Sigmoid colon (tissue), 7 donors: ENCODE measurements around the gene MFAP1. TPM values are rescaled to one million over a fixed set of nuclear protein-coding genes. Genes with fewer than 3 reads are reported as not detected.

Experiments used
- DNase-seq: peaks from one replicate; pipeline ENCODE4 v3.0.0-alpha.2; 2019
- H3K27ac ChIP-seq, 4 donors: fragments of 200-600 bp; sonication (generic); one replicate each; pipeline ENCODE4 v1.5.1; 2016 to 2019; ENCODE audit warnings: mild to moderate bottlenecking in 1 of 4
- H3K27me3 ChIP-seq, 3 donors: fragments of 200-600 bp; sonication (generic); one replicate each; pipeline ENCODE4 v1.5.1; 2019; ENCODE audit warnings: mild to moderate bottlenecking in 1 of 3
- H3K36me3 ChIP-seq, 4 donors: fragments of 200-600 bp; sonication (generic); one replicate each; pipeline ENCODE4 v1.5.1; 2016 to 2019
- H3K4me1 ChIP-seq, 4 donors: fragments of 200-600 bp; sonication (generic); one replicate each; pipeline ENCODE4 v1.5.1; 2017 to 2019
- H3K4me3 ChIP-seq, 4 donors: fragments of 200-600 bp; sonication (generic); one replicate each; pipeline ENCODE4 v1.5.1; 2017 to 2019; ENCODE audit warnings: mild to moderate bottlenecking in 2 of 4, moderate library complexity in 1 of 4
- H3K9me3 ChIP-seq, 4 donors: fragments of 200-600 bp in 3 of 4; sonication (generic) in 3 of 4; one replicate each; pipeline versions ENCODE4 v1.5.1 to v1.6.1; 2013 to 2019
- EP300 ChIP-seq, 4 donors: sonication (generic); formaldehyde crosslinking; IDR thresholded peaks; one replicate each; pipeline ENCODE4 v1.6.1; 2017; ENCODE audit warnings: antibody characterized with exemption in 4 of 4
- POLR2A ChIP-seq, 2 donors: fragments of 450-650 bp; IDR thresholded peaks; one replicate each; pipeline ENCODE4 v1.6.1; 2016; ENCODE audit warnings: antibody characterized with exemption in 2 of 2, mild to moderate bottlenecking in 2 of 2, moderate library complexity in 2 of 2
- POLR2AphosphoS5 ChIP-seq, 4 donors: sonication (generic); formaldehyde crosslinking; IDR thresholded peaks; one replicate each; pipeline ENCODE4 v1.6.1; 2017; ENCODE audit warnings: antibody characterized with exemption in 4 of 4
- WGBS, 2 donors: extraction: QIAGEN DNeasy Blood & Tissue Kit; methylation state at CpG; one replicate each; pipeline ENCODE4 v1.1.7; 2013; 5-methylcytosine and 5-hydroxymethylcytosine counted together
- intact Hi-C: fragments of 100-400 bp; cut with DNase I; formaldehyde crosslinking; loops from one replicate; pipeline ENCODE4 v1.15.1; 2023
- polyA plus RNA-seq, 3 donors: library from polyadenylated mRNA; stranded (reverse); fragments of 200-250 nt; gene quantifications; one replicate each; pipeline ENCODE4 v1.2.3, GENCODE V29; 2013
- total RNA-seq, 4 donors: library from RNA; depleted of rRNA; stranded (reverse); fragments of >200 nt; gene quantifications; one replicate each; pipeline ENCODE4 v1.1.0, GENCODE V29; 2016
- TF ChIP-seq, protein P1 (sequence below), 4 experiments: fragments of 450-650 bp in 3 of 4; fragments of 200-600 bp in 1 of 4; IDR thresholded peaks; one replicate each; pipeline ENCODE4 v1.5.1; 2016 to 2019; ENCODE audit warnings: antibody characterized with exemption in 4 of 4, mild to moderate bottlenecking in 3 of 4, moderate library complexity in 2 of 4
- donor health status: healthy with polysubstance abuse.
- donor health status: Bipolar disorder and iron deficiency.
- donor health status: healthy.

MFAP1 gene, protein sequence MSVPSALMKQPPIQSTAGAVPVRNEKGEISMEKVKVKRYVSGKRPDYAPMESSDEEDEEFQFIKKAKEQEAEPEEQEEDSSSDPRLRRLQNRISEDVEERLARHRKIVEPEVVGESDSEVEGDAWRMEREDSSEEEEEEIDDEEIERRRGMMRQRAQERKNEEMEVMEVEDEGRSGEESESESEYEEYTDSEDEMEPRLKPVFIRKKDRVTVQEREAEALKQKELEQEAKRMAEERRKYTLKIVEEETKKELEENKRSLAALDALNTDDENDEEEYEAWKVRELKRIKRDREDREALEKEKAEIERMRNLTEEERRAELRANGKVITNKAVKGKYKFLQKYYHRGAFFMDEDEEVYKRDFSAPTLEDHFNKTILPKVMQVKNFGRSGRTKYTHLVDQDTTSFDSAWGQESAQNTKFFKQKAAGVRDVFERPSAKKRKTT
- 10 to 100 TPM; 12.7 to 20.0 (median 15.2) TPM for total RNA-seq
- 10 to 100 TPM; 21.0 to 27.0 (median 22.9) TPM for polyA plus RNA-seq

DNA sequence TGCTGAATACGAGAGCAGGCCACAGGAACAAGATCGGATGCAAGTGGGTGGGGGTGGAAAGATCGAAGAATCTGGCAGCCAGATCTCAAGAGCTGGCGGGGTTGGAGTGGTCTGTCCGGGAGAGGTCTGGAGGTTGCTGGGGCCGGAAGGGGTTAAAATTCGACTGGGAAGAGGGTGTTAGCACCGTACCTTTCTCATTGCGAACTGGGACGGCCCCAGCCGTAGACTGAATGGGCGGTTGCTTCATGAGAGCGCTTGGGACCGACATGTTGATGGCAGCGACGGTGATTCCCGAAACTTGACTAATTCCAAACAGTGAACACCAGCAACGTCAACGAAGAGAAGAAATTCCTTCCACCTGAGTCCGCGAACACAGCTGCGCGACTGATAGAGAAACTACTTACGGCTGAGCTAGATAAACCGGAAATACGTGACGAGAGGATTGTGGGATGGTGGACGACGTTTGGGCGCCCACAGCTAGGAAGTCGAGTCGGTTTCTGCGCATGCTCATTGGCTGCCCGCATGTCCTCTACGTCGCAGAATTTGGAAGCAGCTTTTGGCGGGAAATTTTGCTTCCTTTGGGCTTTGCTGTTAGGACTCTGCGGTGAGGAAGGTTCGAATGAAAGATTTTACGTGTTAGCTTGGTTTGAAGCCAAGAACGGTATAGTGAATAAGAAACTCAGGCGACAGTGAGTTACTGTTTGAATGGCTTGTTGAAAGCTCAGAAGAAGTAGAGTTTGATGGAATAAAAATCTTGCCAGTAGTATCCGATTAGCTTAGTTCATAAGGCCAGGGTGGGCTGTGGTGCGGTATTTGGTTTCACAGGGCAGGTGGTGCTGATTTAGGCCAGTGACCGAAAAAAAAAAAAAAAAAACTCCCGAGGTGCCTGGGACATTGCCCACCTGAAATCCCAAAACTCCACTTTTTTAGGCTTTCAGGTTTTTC lies at the start of gene MFAP1:
Gene MFAP1, minus strand, starts transcription at position 389 of the 945 bp plus-strand sequence. Its CDS starts 121 bp downstream, at position 268.
- H3K9me3 ChIP-seq: no peaks in the 10 kb centered on the region
- peaks cover 0 to 52% (median 41%) of the 10 kb centered on the region in 4 donors for H3K4me1 ChIP-seq
- H3K27ac ChIP-seq: peak within 1 kb of the TSS; percentile 85 to 93 (median 90)
- intact Hi-C loops: loop anchor here (2.0 kb wide), 1 partner anchor 32 kb away; the partner anchor contains the start of gene SERF2
- H3K36me3 ChIP-seq: no peaks in the 10 kb centered on the region
- H3K27me3 ChIP-seq: no peaks in the 10 kb centered on the region
- H3K4me3 ChIP-seq: peak within 1 kb of the TSS; percentile 57 to 83 (median 70)
- peak; percentile 98 for DNase-seq
- WGBS, 2 donors: 9% methylated on average over 46 of the region's 46 CpGs
- TF ChIP-seq POLR2A (IDR thresholded peaks at IDR 0.05): peak; percentile 85 to 87
- TF ChIP-seq POLR2AphosphoS5 (IDR thresholded peaks at IDR 0.05): peak; percentile 92 to 96 (median 95)
- TF ChIP-seq EP300 (IDR thresholded peaks at IDR 0.05): peak in 1 of 4 donors; percentile 55
- TF ChIP-seq, protein P1, sequence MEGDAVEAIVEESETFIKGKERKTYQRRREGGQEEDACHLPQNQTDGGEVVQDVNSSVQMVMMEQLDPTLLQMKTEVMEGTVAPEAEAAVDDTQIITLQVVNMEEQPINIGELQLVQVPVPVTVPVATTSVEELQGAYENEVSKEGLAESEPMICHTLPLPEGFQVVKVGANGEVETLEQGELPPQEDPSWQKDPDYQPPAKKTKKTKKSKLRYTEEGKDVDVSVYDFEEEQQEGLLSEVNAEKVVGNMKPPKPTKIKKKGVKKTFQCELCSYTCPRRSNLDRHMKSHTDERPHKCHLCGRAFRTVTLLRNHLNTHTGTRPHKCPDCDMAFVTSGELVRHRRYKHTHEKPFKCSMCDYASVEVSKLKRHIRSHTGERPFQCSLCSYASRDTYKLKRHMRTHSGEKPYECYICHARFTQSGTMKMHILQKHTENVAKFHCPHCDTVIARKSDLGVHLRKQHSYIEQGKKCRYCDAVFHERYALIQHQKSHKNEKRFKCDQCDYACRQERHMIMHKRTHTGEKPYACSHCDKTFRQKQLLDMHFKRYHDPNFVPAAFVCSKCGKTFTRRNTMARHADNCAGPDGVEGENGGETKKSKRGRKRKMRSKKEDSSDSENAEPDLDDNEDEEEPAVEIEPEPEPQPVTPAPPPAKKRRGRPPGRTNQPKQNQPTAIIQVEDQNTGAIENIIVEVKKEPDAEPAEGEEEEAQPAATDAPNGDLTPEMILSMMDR (IDR thresholded peaks at IDR 0.05): no peak

DNA sequence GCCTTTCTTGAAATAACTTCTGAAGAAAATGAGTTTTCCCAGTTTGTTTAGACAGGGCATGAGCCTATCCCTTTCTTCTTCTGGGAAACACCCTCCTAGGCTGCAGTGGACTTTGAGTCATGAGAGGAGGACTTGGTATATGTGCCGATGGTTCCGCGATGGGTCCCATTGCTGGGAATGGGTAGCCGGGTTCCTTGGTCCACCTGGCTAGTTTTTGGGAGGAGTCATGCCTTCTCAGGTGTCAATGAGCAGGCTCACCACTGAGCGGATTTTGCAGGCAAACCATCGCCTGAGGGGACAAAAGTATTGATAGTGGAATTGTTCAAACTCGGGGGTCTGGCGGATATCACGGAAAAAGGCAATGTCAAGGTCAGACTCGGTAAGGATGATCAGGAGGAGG lies 49.2 kb upstream of the MFAP1 start:
- H3K4me1 ChIP-seq: peaks cover 0 to 9% (median 0%) of the 10 kb centered on the region in 4 donors
- WGBS, 2 donors: 95 to 96% methylated on average over 10 of the region's 10 CpGs
- no peaks in the 10 kb centered on the region for H3K36me3 ChIP-seq
- intact Hi-C loops: loop anchor here (5.0 kb wide), 1 partner anchor 349 kb away; no protein-coding TSS in a partner anchor
- DNase-seq: no peak
- TF ChIP-seq, protein P1 (IDR thresholded peaks at IDR 0.05): no peak
- TF ChIP-seq POLR2A (IDR thresholded peaks at IDR 0.05): no peak
- TF ChIP-seq POLR2AphosphoS5 (IDR thresholded peaks at IDR 0.05): no peak
- TF ChIP-seq EP300 (IDR thresholded peaks at IDR 0.05): no peak
- no peak overlapping the region for H3K27ac ChIP-seq
- H3K27me3 ChIP-seq: no peaks in the 10 kb centered on the region
- H3K9me3 ChIP-seq: no peaks in the 10 kb centered on the region
- no peak overlapping the region for H3K4me3 ChIP-seq

DNA sequence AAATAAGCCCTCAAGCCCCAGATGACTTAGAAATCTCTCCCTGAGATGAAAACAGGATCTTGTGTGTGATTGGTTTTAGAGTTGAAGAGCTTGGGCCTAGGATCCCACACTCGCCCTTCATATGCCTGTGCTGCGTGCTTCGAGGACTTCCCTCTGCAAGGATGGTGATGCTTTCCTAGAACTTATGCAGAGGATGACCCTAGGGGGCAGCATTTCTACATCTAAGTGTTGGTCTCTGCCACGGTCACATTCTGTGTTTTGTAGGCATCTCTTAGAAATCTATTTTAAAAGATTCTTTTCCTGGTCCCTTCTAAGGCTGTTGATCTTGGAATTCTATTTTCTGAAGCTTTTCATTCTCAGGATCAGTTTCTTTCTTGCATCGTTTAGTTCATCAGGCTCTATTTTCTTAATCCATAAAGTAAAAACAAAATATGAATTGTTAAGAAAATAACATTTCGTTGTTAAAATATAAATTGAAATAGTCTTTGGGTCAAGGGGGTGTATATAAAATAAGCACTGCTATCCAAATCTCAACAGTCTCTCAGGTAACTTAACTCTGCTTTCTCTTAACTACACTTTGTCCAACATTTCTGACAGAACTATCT lies 48.0 kb upstream of the MFAP1 start:
- TF ChIP-seq, protein P1 (IDR thresholded peaks at IDR 0.05): peak in 2 of 4 experiments; percentile 35 to 44
- TF ChIP-seq POLR2AphosphoS5 (IDR thresholded peaks at IDR 0.05): no peak
- TF ChIP-seq EP300 (IDR thresholded peaks at IDR 0.05): no peak
- no peak for TF ChIP-seq POLR2A (IDR thresholded peaks at IDR 0.05)
- Histone ChIP-seq H3K9me3 (no peaks in the 10 kb centered on the region), H3K4me3 (no peak overlapping the region), H3K36me3 (no peaks in the 10 kb centered on the region), H3K4me1 (peaks cover 0 to 9% (median 0%) of the 10 kb centered on the region in 4 donors), H3K27ac (no peak overlapping the region), H3K27me3 (no peaks in the 10 kb centered on the region)
- intact Hi-C loops: loop anchor here (5.0 kb wide), 1 partner anchor 350 kb away; no protein-coding TSS in a partner anchor
- DNase-seq: no peak
- WGBS, 2 donors: 70 to 72% methylated on average over 6 of the region's 6 CpGs

DNA sequence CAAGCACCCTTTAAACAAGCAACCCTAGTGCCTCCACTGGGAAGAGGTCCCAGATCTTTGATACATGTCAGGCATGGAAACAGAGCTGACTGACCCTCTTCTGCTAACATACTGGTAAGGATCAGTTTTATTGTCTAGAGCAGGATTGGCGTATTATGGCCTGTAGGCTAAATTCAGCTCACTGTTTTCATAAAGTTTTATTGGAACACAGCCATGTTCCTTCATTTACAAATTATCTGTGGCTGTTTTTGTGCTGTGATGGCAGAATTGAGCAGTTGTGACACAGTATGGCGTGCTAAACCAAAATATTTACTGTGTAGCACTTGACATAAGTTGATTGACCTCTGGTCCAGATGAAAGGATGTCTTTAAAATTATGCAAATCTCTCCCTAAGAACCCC lies 47.3 kb upstream of the MFAP1 start:
- no peak overlapping the region for H3K4me3 ChIP-seq
- peak overlapping the region in 1 of 4 donors; percentile 14 for H3K27ac ChIP-seq
- no peaks in the 10 kb centered on the region for H3K27me3 ChIP-seq
- TF ChIP-seq POLR2AphosphoS5 (IDR thresholded peaks at IDR 0.05) (no peak), POLR2A (IDR thresholded peaks at IDR 0.05) (no peak), EP300 (IDR thresholded peaks at IDR 0.05) (no peak)
- TF ChIP-seq, protein P1 (IDR thresholded peaks at IDR 0.05): no peak
- intact Hi-C loops: loop anchor here (5.0 kb wide), 1 partner anchor 350 kb away; no protein-coding TSS in a partner anchor
- WGBS, 2 donors: 83 to 88% methylated on average over 2 of the region's 2 CpGs
- DNase-seq: no peak
- H3K36me3 ChIP-seq: peaks cover 0 to 3% (median 0%) of the 10 kb centered on the region in 4 donors
- H3K4me1 ChIP-seq: peaks cover 0 to 9% (median 0%) of the 10 kb centered on the region in 4 donors
- no peaks in the 10 kb centered on the region for H3K9me3 ChIP-seq
